ENCODE results near the gene JAGN1.
"Not testable (repeated sequence)": the region's sequence is repeated elsewhere in the genome, so short reads cannot be mapped to it uniquely, and the experiment has no call there.

JAGN1 gene

GRCh38 chr3:9897408-9898372, 7.3 kb downstream of the JAGN1 start:
- no peak overlapping the region for H3K4me3 ChIP-seq (ENCODE audit: low read depth, low read length)
- no peak for TF ChIP-seq CTCF (IDR thresholded peaks at IDR 0.05; ENCODE audit: low read depth, low read length)
- TF ChIP-seq POLR2A (IDR thresholded peaks at IDR 0.05; ENCODE audit: extremely low read depth, insufficient read length) = no peak
- TF ChIP-seq MAX (IDR thresholded peaks at IDR 0.05; ENCODE audit: low read depth, low read length) = no peak
- no peak for TF ChIP-seq MYC (IDR thresholded peaks at IDR 0.05; ENCODE audit: low read depth, low read length)
- DNase-seq (ENCODE audit: low read depth) = no peak

DNA sequence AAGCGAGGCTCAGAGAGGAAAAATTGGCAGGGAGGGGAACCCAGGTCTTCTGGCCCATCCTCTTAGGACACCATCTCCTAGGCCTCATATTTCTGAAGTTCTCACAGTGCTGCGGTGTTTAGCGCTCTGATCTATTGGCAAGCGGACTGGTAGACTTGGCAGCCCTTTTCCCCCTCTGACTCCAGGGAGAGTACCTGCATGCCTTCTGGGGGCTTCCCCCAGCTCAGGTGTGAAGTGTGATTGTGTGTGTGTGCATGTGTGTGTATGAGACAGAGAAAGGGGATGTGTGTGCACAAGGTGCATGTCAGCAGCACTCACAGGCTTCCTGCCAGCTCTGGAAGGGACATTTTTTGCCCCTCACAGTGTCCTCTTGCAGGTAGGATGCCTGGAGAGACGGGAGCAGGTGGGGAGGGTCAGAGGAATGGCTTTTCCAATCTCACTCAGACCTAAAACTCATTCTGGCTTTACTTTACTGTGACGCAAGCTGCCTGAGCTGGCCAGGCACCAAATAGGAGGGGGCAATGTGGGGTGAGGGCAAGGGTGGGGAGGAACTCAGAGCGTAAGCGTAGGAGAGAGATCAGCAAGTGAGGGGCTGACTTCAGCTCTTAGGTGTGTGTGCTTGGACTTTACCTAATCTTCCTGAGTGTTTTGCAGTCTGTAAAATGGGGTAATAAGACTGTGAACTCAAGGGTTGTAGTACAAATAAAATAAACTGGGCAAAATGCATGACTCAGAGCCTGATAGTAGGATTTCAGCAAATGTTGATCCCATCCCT, 8.2 kb downstream of the JAGN1 start:
- DNase-seq (ENCODE audit: low read depth) = peak; percentile 61
- no peak for TF ChIP-seq MYC (IDR thresholded peaks at IDR 0.05; ENCODE audit: low read depth, low read length)
- H3K4me3 ChIP-seq (ENCODE audit: low read depth, low read length) = no peak overlapping the region

- H3K4me3 ChIP-seq (ENCODE audit: low read depth, low read length) = no peak overlapping the region
- no peak for TF ChIP-seq MAX (IDR thresholded peaks at IDR 0.05; ENCODE audit: low read depth, low read length)
- TF ChIP-seq POLR2A (IDR thresholded peaks at IDR 0.05; ENCODE audit: extremely low read depth, insufficient read length) = no peak
- TF ChIP-seq CTCF (IDR thresholded peaks at IDR 0.05; ENCODE audit: low read depth, low read length) = no peak
- TF ChIP-seq MYC (IDR thresholded peaks at IDR 0.05; ENCODE audit: low read depth, low read length) = no peak
Measured at GRCh38 chr3:9899289-9899791, 8.9 kb downstream of the JAGN1 start.

DNA sequence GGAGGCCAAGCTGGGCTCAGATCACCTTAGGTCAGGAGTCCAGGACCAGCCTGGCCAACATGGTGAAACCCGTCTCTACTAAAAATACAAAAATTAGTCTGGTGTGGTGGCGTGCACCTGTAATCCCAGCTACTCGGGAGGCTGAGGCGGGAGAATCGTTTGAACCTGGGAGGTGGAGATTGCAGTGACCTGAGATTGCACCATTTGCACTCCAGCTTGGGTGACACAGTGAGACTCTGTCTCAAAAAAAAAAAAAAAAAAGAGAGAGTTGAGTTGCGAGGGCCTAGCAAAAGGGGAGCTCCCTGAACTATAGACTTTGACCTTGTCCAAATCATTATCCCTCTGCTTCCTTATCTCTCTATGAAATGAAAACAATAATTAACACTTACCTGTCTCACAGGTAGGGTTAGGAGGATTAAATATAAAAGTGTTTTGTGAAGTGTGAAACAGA, 10.6 kb downstream of the JAGN1 start:
- DNase-seq (ENCODE audit: low read depth); H3K4me3 ChIP-seq (ENCODE audit: low read depth, low read length): not testable (repeated sequence)

More at GRCh38 chr3:9899289-9899791, 8.9 kb downstream of the JAGN1 start:
- DNase-seq (ENCODE audit: low read depth) = no peak

DNA sequence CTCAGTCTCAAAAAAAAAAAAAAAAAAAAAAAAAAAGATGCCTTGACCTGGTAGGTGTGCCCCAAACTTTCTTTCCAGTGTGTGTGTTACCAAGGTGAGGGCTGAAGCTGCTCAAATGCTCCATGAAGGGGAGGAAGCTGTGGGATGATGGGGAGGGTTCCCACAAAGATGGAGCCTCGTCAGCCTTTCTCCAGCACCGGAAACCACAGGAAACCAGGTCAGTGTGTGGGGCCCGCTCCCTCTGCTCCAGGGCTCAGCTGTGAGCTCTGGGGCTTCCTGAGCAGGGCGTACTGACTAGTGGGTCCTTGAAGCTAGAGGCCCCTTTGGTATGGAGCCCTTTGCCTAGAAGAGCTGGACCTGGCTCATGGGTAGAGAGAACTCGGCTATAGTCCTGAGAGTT, 11.6 kb downstream of the JAGN1 start:
- TF ChIP-seq POLR2A (IDR thresholded peaks at IDR 0.05; ENCODE audit: extremely low read depth, insufficient read length) (no peak), MAX (IDR thresholded peaks at IDR 0.05; ENCODE audit: low read depth, low read length) (no peak), MYC (IDR thresholded peaks at IDR 0.05; ENCODE audit: low read depth, low read length) (no peak), CTCF (IDR thresholded peaks at IDR 0.05; ENCODE audit: low read depth, low read length) (no peak)
- peak overlapping the region; percentile 82 for H3K4me3 ChIP-seq (ENCODE audit: low read depth, low read length)
- DNase-seq (ENCODE audit: low read depth) = peak; percentile 89

GRCh38 chr3:9902372-9903237, 12.2 kb downstream of the JAGN1 start, which contains the start of gene IL17RE:
Gene IL17RE, plus strand, starts transcription at chr3:9902848. Its CDS starts 85 bp downstream, at chr3:9902933.
- H3K4me3 ChIP-seq (ENCODE audit: low read depth, low read length) = peak within 1 kb of the TSS; percentile 82
- DNase-seq (ENCODE audit: low read depth) = peak; percentile 80
- no peak for TF ChIP-seq CTCF (IDR thresholded peaks at IDR 0.05; ENCODE audit: low read depth, low read length)
- TF ChIP-seq POLR2A (IDR thresholded peaks at IDR 0.05; ENCODE audit: extremely low read depth, insufficient read length) = peak; percentile 17

Data from NB4 (cell line).